OCI-LY1 (cell line): ENCODE measurements around the gene PDIK1L.

Experiments
- EZH2 ChIP-seq: fragments of 200-600 bp; sonication (generic), shearing (Covaris generic); IDR thresholded peaks from 2 replicates; pipeline ENCODE4 v1.8.0; 2017; ENCODE audit warnings: borderline replicate concordance, mixed run types, mild to moderate bottlenecking, antibody characterized with exemption, low read length, moderate library complexity, mixed read lengths
- TF ChIP-seq, protein P1 (sequence below): fragments of 200-600 bp; sonication (generic), shearing (Covaris generic); IDR thresholded peaks from 2 replicates; pipeline ENCODE4 v1.5.1; 2017; ENCODE audit warnings: mild to moderate bottlenecking, antibody characterized with exemption, low read length, moderate library complexity, mixed read lengths

DNA sequence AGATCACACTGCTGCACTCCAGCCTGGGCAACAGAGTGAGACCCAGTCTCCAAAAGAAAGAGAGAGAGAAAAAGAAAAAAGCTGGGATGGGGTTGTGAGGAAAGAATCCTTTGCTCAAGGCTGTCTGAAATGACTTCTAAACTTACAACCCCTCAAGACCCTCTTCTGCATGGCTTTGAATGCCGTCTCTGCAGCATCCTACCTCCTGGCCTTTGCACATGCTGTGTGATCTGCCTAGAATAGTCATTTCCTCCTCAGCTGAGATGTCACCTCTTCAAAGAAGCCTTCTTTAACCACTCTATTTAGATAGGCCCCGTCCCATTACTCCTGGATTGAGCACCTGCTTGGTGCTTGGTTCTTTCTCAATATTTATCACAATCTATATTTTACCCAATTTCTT lies 26.8 kb upstream of the PDIK1L start:
- TF ChIP-seq, protein P1, sequence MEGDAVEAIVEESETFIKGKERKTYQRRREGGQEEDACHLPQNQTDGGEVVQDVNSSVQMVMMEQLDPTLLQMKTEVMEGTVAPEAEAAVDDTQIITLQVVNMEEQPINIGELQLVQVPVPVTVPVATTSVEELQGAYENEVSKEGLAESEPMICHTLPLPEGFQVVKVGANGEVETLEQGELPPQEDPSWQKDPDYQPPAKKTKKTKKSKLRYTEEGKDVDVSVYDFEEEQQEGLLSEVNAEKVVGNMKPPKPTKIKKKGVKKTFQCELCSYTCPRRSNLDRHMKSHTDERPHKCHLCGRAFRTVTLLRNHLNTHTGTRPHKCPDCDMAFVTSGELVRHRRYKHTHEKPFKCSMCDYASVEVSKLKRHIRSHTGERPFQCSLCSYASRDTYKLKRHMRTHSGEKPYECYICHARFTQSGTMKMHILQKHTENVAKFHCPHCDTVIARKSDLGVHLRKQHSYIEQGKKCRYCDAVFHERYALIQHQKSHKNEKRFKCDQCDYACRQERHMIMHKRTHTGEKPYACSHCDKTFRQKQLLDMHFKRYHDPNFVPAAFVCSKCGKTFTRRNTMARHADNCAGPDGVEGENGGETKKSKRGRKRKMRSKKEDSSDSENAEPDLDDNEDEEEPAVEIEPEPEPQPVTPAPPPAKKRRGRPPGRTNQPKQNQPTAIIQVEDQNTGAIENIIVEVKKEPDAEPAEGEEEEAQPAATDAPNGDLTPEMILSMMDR, result no peak
- TF ChIP-seq EZH2, result no peak
